ES-I3 (cell line): ENCODE data around the gene SH2D4B.

Experiments used
- H3K36me3 ChIP-seq: 2 replicates; pipeline ENCODE4 v1.6.1; 2013; ENCODE audit warnings: mild to moderate bottlenecking, low read length, control low read depth, moderate library complexity; ENCODE audit not compliant: insufficient read depth
- H3K4me1 ChIP-seq: 2 replicates; pipeline ENCODE4 v1.6.1; 2013; ENCODE audit warnings: mild to moderate bottlenecking, control low read depth, low read length; ENCODE audit not compliant: insufficient read depth
- H3K9ac ChIP-seq: 2 replicates; pipeline ENCODE4 v1.6.1; 2013; ENCODE audit warnings: low read depth, mild to moderate bottlenecking, low read length, moderate library complexity
- H3K9me3 ChIP-seq: 2 replicates; pipeline ENCODE4 v1.6.1; 2013; ENCODE audit warnings: mild to moderate bottlenecking, low read length, moderate library complexity; ENCODE audit not compliant: control insufficient read depth, insufficient read depth

SH2D4B gene

GRCh38 chr10:80617807-80618206 lies 80.1 kb downstream of the SH2D4B start:
- no peaks in the 10 kb centered on the region for H3K36me3 ChIP-seq
- no peaks in the 10 kb centered on the region for H3K9me3 ChIP-seq

DNA sequence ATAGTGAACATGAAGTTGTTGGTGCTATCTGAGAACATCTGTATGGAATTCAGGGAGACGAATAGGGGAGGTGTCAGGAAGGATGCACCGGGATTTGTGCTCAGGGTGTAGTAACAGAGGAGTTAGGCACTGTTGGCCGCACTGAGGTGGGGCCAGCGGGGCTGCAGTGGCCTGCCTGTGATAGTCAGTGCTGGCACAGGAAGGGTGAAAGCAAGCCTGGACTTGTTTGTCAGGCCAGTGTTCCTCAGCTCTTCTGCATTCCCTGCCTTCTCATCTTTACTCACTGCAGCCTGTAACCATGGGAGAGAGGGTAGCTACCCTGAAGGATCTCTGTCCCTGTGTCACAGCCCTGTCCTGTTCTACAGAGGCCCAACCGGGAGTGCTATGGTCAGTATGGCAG lies 81.3 kb downstream of the SH2D4B start:
- H3K9me3 ChIP-seq = no peaks in the 10 kb centered on the region
- no peaks in the 10 kb centered on the region for H3K4me1 ChIP-seq
- no peak overlapping the region for H3K9ac ChIP-seq
- H3K36me3 ChIP-seq = no peaks in the 10 kb centered on the region

More at GRCh38 chr10:80617807-80618206, 80.1 kb downstream of the SH2D4B start:
- Histone ChIP-seq H3K9ac (no peak overlapping the region), H3K4me1 (no peaks in the 10 kb centered on the region)

DNA sequence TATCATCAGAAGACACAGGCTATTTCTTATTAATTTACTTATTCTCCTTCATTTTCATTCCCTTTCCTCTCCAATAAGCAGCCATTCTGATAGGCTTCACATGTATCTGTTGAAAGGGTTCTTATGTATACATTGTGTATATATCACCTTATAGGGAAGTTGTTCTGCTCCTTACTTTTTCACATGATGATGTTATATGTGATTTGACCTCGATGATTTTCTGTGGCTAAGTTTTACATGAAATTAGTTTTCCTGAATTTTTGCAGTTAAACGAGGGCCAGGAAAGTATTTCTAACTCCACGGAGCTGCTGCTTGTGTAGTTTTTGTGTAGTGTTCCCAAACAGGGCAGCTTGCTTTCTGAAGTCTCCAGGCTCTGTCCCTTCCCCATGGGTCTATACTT lies 84.5 kb downstream of the SH2D4B start:
- H3K9ac ChIP-seq = no peak overlapping the region
- no peaks in the 10 kb centered on the region for H3K36me3 ChIP-seq
- no peaks in the 10 kb centered on the region for H3K4me1 ChIP-seq
- H3K9me3 ChIP-seq = no peaks in the 10 kb centered on the region

GRCh38 chr10:80630324-80630723 lies 92.6 kb downstream of the SH2D4B start:
- Histone ChIP-seq H3K4me1 (no peaks in the 10 kb centered on the region), H3K9me3 (no peaks in the 10 kb centered on the region), H3K9ac (no peak overlapping the region), H3K36me3 (no peaks in the 10 kb centered on the region)

DNA sequence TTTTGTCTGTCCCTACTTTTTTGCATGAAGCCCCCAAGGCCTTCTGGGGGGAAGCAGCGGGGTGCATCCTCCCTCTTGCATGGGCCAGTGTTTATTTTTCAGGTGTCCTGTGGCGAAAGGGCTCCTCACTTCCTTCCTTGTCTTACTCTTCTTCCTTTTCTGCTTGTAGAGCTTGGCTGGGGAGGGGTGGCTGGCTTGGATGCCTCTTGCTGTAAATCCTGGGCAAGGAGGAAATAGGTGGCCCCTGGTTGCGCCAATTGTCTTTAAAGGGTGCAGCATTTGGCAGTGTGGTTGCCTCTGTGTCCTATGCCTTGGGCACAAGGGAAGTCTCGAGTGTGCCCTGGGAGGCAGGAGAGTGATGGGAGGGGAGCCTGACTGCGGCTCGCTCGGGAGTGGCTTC lies 95.0 kb downstream of the SH2D4B start:
- Histone ChIP-seq H3K9me3 (no peaks in the 10 kb centered on the region), H3K9ac (no peak overlapping the region), H3K4me1 (no peaks in the 10 kb centered on the region), H3K36me3 (no peaks in the 10 kb centered on the region)

GRCh38 chr10:80633383-80633860 lies 95.7 kb downstream of the SH2D4B start:
- Histone ChIP-seq H3K36me3 (no peaks in the 10 kb centered on the region), H3K9ac (no peak overlapping the region), H3K4me1 (no peaks in the 10 kb centered on the region), H3K9me3 (no peaks in the 10 kb centered on the region)

GRCh38 chr10:80633910-80634309 lies 96.2 kb downstream of the SH2D4B start:
- H3K4me1 ChIP-seq = no peaks in the 10 kb centered on the region
- no peak overlapping the region for H3K9ac ChIP-seq
- H3K9me3 ChIP-seq = no peaks in the 10 kb centered on the region
- no peaks in the 10 kb centered on the region for H3K36me3 ChIP-seq

GRCh38 chr10:80642661-80643060 lies 105.0 kb downstream of the SH2D4B start:
- Histone ChIP-seq H3K4me1 (no peaks in the 10 kb centered on the region), H3K36me3 (no peaks in the 10 kb centered on the region), H3K9me3 (no peaks in the 10 kb centered on the region), H3K9ac (no peak overlapping the region)

DNA sequence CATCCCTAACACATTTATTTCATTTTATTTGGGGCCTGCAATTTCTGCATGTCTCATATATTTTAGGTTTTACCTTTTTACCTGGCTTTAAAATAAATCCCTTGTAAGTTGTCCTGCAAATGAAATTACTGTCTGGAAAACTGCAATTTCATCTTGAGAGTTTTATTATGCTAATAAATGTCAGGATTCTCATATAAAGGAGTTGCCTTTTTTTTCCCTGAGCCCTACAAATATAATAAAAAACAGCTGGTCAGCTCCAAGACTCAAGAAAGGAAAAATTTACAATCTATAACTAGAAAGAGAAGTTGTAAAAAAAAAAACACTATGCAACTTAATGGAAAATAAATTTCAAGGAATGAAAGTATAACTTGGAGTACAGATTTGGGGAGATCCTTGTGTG lies 108.7 kb downstream of the SH2D4B start:
- no peaks in the 10 kb centered on the region for H3K4me1 ChIP-seq
- no peak overlapping the region for H3K9ac ChIP-seq
- H3K36me3 ChIP-seq = no peaks in the 10 kb centered on the region
- no peaks in the 10 kb centered on the region for H3K9me3 ChIP-seq

DNA sequence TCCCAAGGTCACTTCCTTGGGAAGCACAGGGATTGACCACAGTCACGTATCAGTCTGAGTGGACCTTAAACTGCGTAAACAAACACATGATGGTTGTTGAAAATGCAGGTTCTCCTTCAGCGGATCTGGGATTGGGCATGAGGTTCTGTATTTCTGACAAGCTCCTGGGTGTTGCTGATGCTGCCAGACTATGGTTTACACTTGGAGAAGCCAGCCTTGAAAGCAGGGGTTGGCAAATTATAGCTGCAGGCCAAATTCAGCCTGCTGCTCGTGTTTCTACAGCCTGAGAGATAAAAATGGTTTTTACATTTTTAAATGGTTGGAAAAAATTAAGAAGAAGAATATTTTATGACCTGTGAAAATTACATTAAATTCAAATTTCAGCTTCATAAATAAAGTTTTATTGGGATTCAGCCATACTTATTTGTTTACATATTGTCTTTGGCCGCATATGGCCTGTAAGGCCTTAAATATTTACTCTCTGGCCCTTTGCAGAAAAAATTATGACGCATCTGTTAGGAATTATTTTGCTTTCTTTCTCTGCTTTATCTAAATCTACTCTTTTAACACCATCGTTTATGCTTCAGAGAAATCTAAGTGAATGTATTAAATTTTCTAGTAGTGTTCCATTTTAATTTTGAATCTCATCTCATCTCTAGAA lies 109.6 kb downstream of the SH2D4B start:
- H3K4me1 ChIP-seq = no peaks in the 10 kb centered on the region

DNA sequence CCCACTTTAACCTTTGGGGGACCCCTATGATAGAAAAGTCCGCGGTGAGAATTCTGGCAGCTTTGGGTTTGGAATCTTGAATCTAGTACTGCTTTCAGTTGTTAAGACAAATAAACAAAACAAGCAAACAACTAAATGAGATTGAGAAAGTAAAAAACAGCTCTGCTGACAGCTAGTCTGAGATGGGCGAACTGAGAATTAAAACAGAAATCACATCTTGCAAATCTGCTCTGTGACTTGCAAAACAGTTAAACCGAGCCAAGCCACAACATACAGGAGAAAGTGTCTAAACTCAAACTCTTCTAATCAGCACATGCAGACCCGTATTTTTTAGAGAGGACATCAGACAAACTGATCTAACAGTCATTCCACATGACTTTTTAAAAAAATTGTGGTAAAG lies 110.4 kb downstream of the SH2D4B start:
- no peak overlapping the region for H3K9ac ChIP-seq
- no peaks in the 10 kb centered on the region for H3K4me1 ChIP-seq
- no peaks in the 10 kb centered on the region for H3K36me3 ChIP-seq
- no peaks in the 10 kb centered on the region; the same call in 1 of the 2 replicates for H3K9me3 ChIP-seq

More for the DNA sequence above, 109.6 kb downstream of the SH2D4B start:
- no peak overlapping the region for H3K9ac ChIP-seq
- no peaks in the 10 kb centered on the region for H3K9me3 ChIP-seq
- H3K36me3 ChIP-seq = no peaks in the 10 kb centered on the region

GRCh38 chr10:80649183-80649582 lies 111.5 kb downstream of the SH2D4B start:
- H3K4me1 ChIP-seq = no peaks in the 10 kb centered on the region
- no peaks in the 10 kb centered on the region; the same call in 1 of the 2 replicates for H3K9me3 ChIP-seq
- H3K9ac ChIP-seq = no peak overlapping the region
- H3K36me3 ChIP-seq = no peaks in the 10 kb centered on the region

- H3K9me3 ChIP-seq = no peaks in the 10 kb centered on the region; the same call in 1 of the 2 replicates
- H3K9ac ChIP-seq = no peak overlapping the region
- no peaks in the 10 kb centered on the region for H3K4me1 ChIP-seq
- H3K36me3 ChIP-seq = no peaks in the 10 kb centered on the region
These were observed 118.2 kb downstream of the SH2D4B start for GRCh38 chr10:80655898-80656297.

GRCh38 chr10:80658068-80658467 lies 120.4 kb downstream of the SH2D4B start:
- Histone ChIP-seq H3K36me3 (no peaks in the 10 kb centered on the region), H3K4me1 (no peaks in the 10 kb centered on the region), H3K9me3 (no peaks in the 10 kb centered on the region; the same call in 1 of the 2 replicates), H3K9ac (no peak overlapping the region)

GRCh38 chr10:80659289-80659688 lies 121.6 kb downstream of the SH2D4B start:
- Histone ChIP-seq H3K36me3 (no peaks in the 10 kb centered on the region), H3K4me1 (0 out of 2 replicates have a peak, but pooled peaks cover 4% of the 10 kb centered on the region)

More at GRCh38 chr10:80659289-80659688, 121.6 kb downstream of the SH2D4B start:
- Histone ChIP-seq H3K9me3 (no peaks in the 10 kb centered on the region), H3K9ac (no peak overlapping the region)
